K562 (cell line): Measurements from ENCODE around the gene BMP10. TPM values are rescaled to one million over a fixed set of nuclear protein-coding genes. Genes with fewer than 3 reads are reported as not detected.

Experiments used
- ATAC-seq: fragments of 200-7000 bp; cut with Tn5 transposase; 3 replicates; pipeline ENCODE4 v1.9.1; 2020; ENCODE audit warnings: moderate library complexity
- BruUV-seq: library from RNA; stranded (reverse); fragments of 400-500 nt; replicated peaks from 2 replicates; lab custom pipeline; 2021; lab: Mats Ljungman, UMichigan
- CTCF ChIA-PET: fragments of 300-600 bp; formaldehyde crosslinking; extraction: SDS; loops from one replicate; lab custom pipeline; 2021; ENCODE audit warnings: low intra/inter-chr PET ratio; lab: Yijun Ruan, JAX
- POLR2A ChIA-PET: fragments of 300-600, 350-650 bp; sonication (Branson Sonifier 250); formaldehyde crosslinking; extraction: SDS; loops from one replicate; lab custom pipeline; 2021; ENCODE audit warnings: antibody characterized with exemption, inconsistent platforms; lab: Yijun Ruan, JAX
- DNase-seq, 4 experiments: peaks; one replicate each; pipeline versions ENCODE4 v3.0.0 to v3.0.0-alpha.2; 2011 to 2018; ENCODE audit warnings: low spot score in 3 of 4, mixed read lengths in 3 of 4; ENCODE audit errors: extremely low read depth in 1 of 4
- FAIRE-seq: peaks from 2 replicates; lab custom pipeline; 2011; peaks lifted over from hg19 to GRCh38; lab: Jason Lieb, UNC
- H2AFZ ChIP-seq: 2 replicates; pipeline ENCODE4 v1.6.0; 2011; ENCODE audit warnings: low read depth, low read length, control low read depth, inconsistent platforms
- H3K27ac ChIP-seq: fragments of 200-600 bp; 3 replicates; pipeline ENCODE4 v1.8.0; 2011; ENCODE audit warnings: low read depth, mild to moderate bottlenecking, control low read depth, inconsistent platforms, low read length, moderate library complexity, mixed read lengths; ENCODE audit errors: extremely low read depth
- H3K27me3 ChIP-seq, 2 experiments: fragments of 300-600 bp in 1 of 2; 2 replicates in 1 of 2; 3 replicates in 1 of 2; pipeline versions ENCODE4 v1.6.0 to v1.8.0; 2011; ENCODE audit warnings: inconsistent platforms in 2 of 2, low read length in 2 of 2, mild to moderate bottlenecking in 1 of 2, mixed read lengths in 1 of 2, moderate library complexity in 1 of 2; ENCODE audit not compliant: control insufficient read depth in 2 of 2, insufficient read depth in 2 of 2
- H3K36me3 ChIP-seq: fragments of 300-600 bp; 3 replicates; pipeline ENCODE4 v1.8.0; 2011; ENCODE audit warnings: mild to moderate bottlenecking, low read length, inconsistent platforms; ENCODE audit not compliant: control insufficient read depth, insufficient read depth
- H3K4me1 ChIP-seq, 2 experiments: fragments of 200-600 bp in 1 of 2; replicated peaks in 1 of 2; 2 replicates in 1 of 2; 3 replicates in 1 of 2; pipeline versions ENCODE4 v1.5.1 to v1.8.0; 2011; ENCODE audit warnings: inconsistent platforms in 2 of 2, low read length in 2 of 2, mild to moderate bottlenecking in 1 of 2, mixed read lengths in 1 of 2, moderate library complexity in 1 of 2; ENCODE audit not compliant: control insufficient read depth in 2 of 2, insufficient read depth in 2 of 2
- H3K4me2 ChIP-seq: 2 replicates; pipeline ENCODE4 v1.6.1; 2011; ENCODE audit warnings: low read length, control low read depth, inconsistent platforms, mixed read lengths; ENCODE audit not compliant: insufficient read depth
- H3K4me3 ChIP-seq: fragments of 200-600 bp; sonication (generic), shearing (Covaris generic); 2 replicates; pipeline ENCODE4 v1.5.1; 2016; ENCODE audit warnings: control low read depth, inconsistent platforms
- H3K79me2 ChIP-seq: fragments of 200-600 bp; 3 replicates; pipeline ENCODE4 v1.8.0; 2011; ENCODE audit warnings: low read length, inconsistent platforms; ENCODE audit not compliant: control insufficient read depth, insufficient read depth
- H3K9ac ChIP-seq, 2 experiments: 2 replicates each; pipeline versions ENCODE4 v1.6.0 to v1.6.1; 2011; ENCODE audit warnings: low read depth in 2 of 2, low read length in 2 of 2, control low read depth in 1 of 2, inconsistent platforms in 1 of 2, mild to moderate bottlenecking in 1 of 2, mixed read lengths in 1 of 2; ENCODE audit not compliant: insufficient read depth in 1 of 2
- H3K9me1 ChIP-seq: one replicate; pipeline ENCODE4 v1.6.0; 2011; ENCODE audit warnings: inconsistent platforms, mild to moderate bottlenecking, low read length, moderate library complexity; ENCODE audit not compliant: control insufficient read depth, insufficient read depth
- H3K9me3 ChIP-seq: replicated peaks from 2 replicates; pipeline ENCODE4 v1.5.1; 2011; ENCODE audit warnings: low read depth, low read length, inconsistent platforms; ENCODE audit not compliant: control insufficient read depth, insufficient read depth
- H4K20me1 ChIP-seq: replicated peaks from 2 replicates; pipeline ENCODE4 v1.6.1; 2011; ENCODE audit warnings: low read length, inconsistent platforms, mixed read lengths; ENCODE audit not compliant: control insufficient read depth, insufficient read depth
- CBX3 ChIP-seq, 2 experiments: IDR thresholded peaks; 1 replicate in 1 of 2; 2 replicates in 1 of 2; pipeline ENCODE4 v1.6.1; 2012; ENCODE audit warnings: inconsistent platforms in 2 of 2, low read length in 2 of 2, borderline replicate concordance in 1 of 2, control low read depth in 1 of 2
- CBX5 ChIP-seq: IDR thresholded peaks from 2 replicates; pipeline ENCODE4 v1.6.1; 2014; ENCODE audit warnings: low read depth, borderline replicate concordance
- EHMT2 ChIP-seq: fragments of 450-650 bp; IDR thresholded peaks from 2 replicates; pipeline ENCODE4 v1.6.1; 2018; ENCODE audit warnings: antibody characterized with exemption
- GATAD2A ChIP-seq: fragments of 450-650 bp; IDR thresholded peaks from 2 replicates; pipeline ENCODE4 v1.6.1; 2017
- JUN ChIP-seq, 2 experiments: sonication (generic) in 1 of 2; formaldehyde crosslinking in 1 of 2; IDR thresholded peaks; 2 replicates each; pipeline versions ENCODE4 v1.6.1 to v1.8.0; 2012 to 2022; ENCODE audit warnings: borderline replicate concordance in 2 of 2, mild to moderate bottlenecking in 2 of 2, improper control_type of control experiment in 1 of 2, low read depth in 1 of 2, low read length in 1 of 2, missing genetic modification reagents in 1 of 2
- MYC ChIP-seq, 2 experiments: fragments of 250-450 bp in 1 of 2; sonication (Bioruptor Pico) in 1 of 2; IDR thresholded peaks; 2 replicates each; pipeline versions ENCODE4 v1.5.1 to v1.6.1; 2012 to 2021; ENCODE audit warnings: low read depth in 2 of 2, borderline replicate concordance in 1 of 2, improper control_type of control experiment in 1 of 2, low read length in 1 of 2, mild to moderate bottlenecking in 1 of 2, moderate library complexity in 1 of 2
- NR1H2 ChIP-seq: sonication (generic); formaldehyde crosslinking; IDR thresholded peaks from 2 replicates; pipeline ENCODE4 v1.4.0; 2020; ENCODE audit warnings: mild to moderate bottlenecking, missing genetic modification reagents
- RBM22 ChIP-seq: fragments of 200-400 bp; formaldehyde crosslinking; IDR thresholded peaks from 2 replicates; pipeline ENCODE4 v1.6.1; 2018; ENCODE audit warnings: low read length, low read depth; ENCODE audit not compliant: poor library complexity, severe bottlenecking
- U2AF2 ChIP-seq: fragments of 200-400 bp; formaldehyde crosslinking; optimal IDR thresholded peaks from 2 replicates; pipeline ENCODE3; 2017; ENCODE audit warnings: low read depth, mild to moderate bottlenecking, low read length
- ZNF253 ChIP-seq: fragments of 250-450 bp; sonication (Bioruptor Pico); conservative IDR thresholded peaks from 2 replicates; pipeline ENCODE4 v1.6.1; 2021; ENCODE audit warnings: mild to moderate bottlenecking
- ZNF316 ChIP-seq: fragments of 450-650 bp; IDR thresholded peaks from 2 replicates; pipeline ENCODE4 v1.6.1; 2016
- ZNF507 ChIP-seq: conservative IDR thresholded peaks from 2 replicates; pipeline ENCODE4 v1.6.1; 2017; ENCODE audit warnings: missing genetic modification characterization, missing compliant biosample characterization
- WGBS: fragments of 100-300 bp; shearing (Covaris generic); methylation state at CpG from one replicate; pipeline ENCODE4 v1.1.6; 2016; ENCODE audit warnings: low coverage, mixed read lengths; ENCODE audit not compliant: insufficient coverage; ENCODE audit errors: missing lambda C conversion rate; 5-methylcytosine and 5-hydroxymethylcytosine counted together
- in situ Hi-C: fragments of 300-500 bp; cut with MboI; formaldehyde crosslinking; loops from 4 replicates; pipeline ENCODE4 v1.15.0; 2018; ENCODE audit warnings: inconsistent platforms, mixed read lengths
- intact Hi-C: fragments of 100-400 bp; cut with micrococcal nuclease; formaldehyde crosslinking; loops from 2 replicates; pipeline ENCODE4 v1.14.2; 2022
- polyA plus RNA-seq, 8 experiments: library from polyadenylated mRNA; depleted of rRNA in 4 of 8; stranded (reverse) in 5 of 8; unstranded in 3 of 8; fragments of >200 nt; fragmentation: Nextera tagmentation in 2 of 8; fragmentation: Illumina TruSeq in 1 of 8; extraction: Ambion mirVana in 2 of 8; extraction: Trizol in 1 of 8; gene quantifications; 2 replicates each; pipeline versions ENCODE4 v1.2.1 to v1.2.3, GENCODE V29; 2011 to 2014; ENCODE audit warnings: inconsistent platforms in 1 of 8, missing spikeins in 1 of 8
- total RNA-seq, 7 experiments: library from RNA; depleted of rRNA in 6 of 7; stranded (reverse); fragments of >200 nt in 6 of 7; fragmentation: Illumina TruSeq in 2 of 7; extraction: Trizol in 2 of 7; gene quantifications; 2 replicates each; pipeline versions ENCODE4 v1.2.1 to v1.2.3, GENCODE V29; 2011 to 2021; ENCODE audit warnings: low replicate concordance in 1 of 7
- TF ChIP-seq, protein P1 (sequence below): fragments of 450-650 bp; IDR thresholded peaks from 2 replicates; pipeline ENCODE4 v1.6.1; 2016; ENCODE audit warnings: borderline replicate concordance

Gene BMP10
- total and polyA plus RNA-seq, 9 of the 15 experiments (the other 6 are each of a cell fraction or from before 2014, with no cell fraction given): 0.11 to 0.91 (median 0.43) TPM

DNA sequence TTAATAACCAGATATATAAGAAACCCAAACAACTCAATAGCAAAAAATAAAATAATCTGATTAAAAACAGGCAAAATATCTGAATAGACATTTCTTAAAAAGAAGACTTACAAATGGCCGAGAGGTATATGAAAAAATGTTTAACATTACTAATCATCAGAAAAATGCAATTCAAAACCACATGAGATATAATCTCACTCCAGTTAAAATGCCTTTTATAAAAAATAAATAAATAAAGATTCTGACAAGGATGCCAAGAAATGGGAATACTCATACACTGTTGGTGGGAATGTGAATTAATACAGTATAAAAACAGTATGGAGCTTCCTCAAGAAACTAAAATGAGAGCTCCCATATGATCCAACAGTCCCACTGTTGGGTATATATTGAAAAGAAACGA is 33.9 kb upstream of the BMP10 start:
- no peaks in the 10 kb centered on the region for H3K36me3 ChIP-seq
- no peaks in the 10 kb centered on the region for H3K9me1 ChIP-seq
- peaks cover 9 to 22% of the 10 kb centered on the region in 2 experiments for H3K4me1 ChIP-seq
- H3K27ac ChIP-seq: no peak overlapping the region
- H3K79me2 ChIP-seq: no peaks in the 10 kb centered on the region
- no peaks in the 10 kb centered on the region for H3K27me3 ChIP-seq
- no peak overlapping the region for H2AFZ ChIP-seq
- intact Hi-C loops (no loop called here), in situ Hi-C loops (no loop called here)
- H3K9ac ChIP-seq: no peak overlapping the region
- DNase-seq (no peak), FAIRE-seq (no peak), ATAC-seq (no peak)
- ChIA-PET POLR2A (no interaction called here), CTCF (no interaction called here)
- TF ChIP-seq GATAD2A (no peak), ZNF316 (peak; percentile 23)
- WGBS: 32% methylated on average over 2 of the region's 2 CpGs
- H4K20me1 ChIP-seq: no peaks in the 10 kb centered on the region
- peaks cover 6% of the 10 kb centered on the region for H3K9me3 ChIP-seq
- BruUV-seq: no TSS peak
- H3K4me3 ChIP-seq: no peak overlapping the region
- H3K4me2 ChIP-seq: no peak overlapping the region

- FAIRE-seq (no peak), ATAC-seq (no peak), DNase-seq (no peak)
- no peak overlapping the region for H3K9ac ChIP-seq
- H3K79me2 ChIP-seq: no peaks in the 10 kb centered on the region
- no peak overlapping the region for H3K4me3 ChIP-seq
- 50% methylated on average over 1 of the region's 1 CpG for WGBS
- 0 out of 5 replicates have a peak, but pooled peaks cover 0 to under 1% of the 10 kb centered on the region in 2 experiments for H3K27me3 ChIP-seq
- H3K36me3 ChIP-seq: no peaks in the 10 kb centered on the region
- in situ Hi-C loops: loop anchor here (5.0 kb wide), 1 partner anchor 54 kb away; no protein-coding TSS in a partner anchor
- H3K4me1 ChIP-seq: no peaks in the 10 kb centered on the region; a peak in 1 of 5 replicates
- ChIA-PET POLR2A (no interaction called here), CTCF (interaction anchor here (0.8 kb wide), 1 partner anchor 148 kb away, joined by 3 read pairs; no protein-coding TSS in a partner anchor)
- no TSS peak for BruUV-seq
- intact Hi-C loops: no loop called here
- no peak overlapping the region for H3K27ac ChIP-seq
- peaks cover 6% of the 10 kb centered on the region for H3K9me3 ChIP-seq
- no peak overlapping the region for H3K4me2 ChIP-seq
- no peaks in the 10 kb centered on the region for H4K20me1 ChIP-seq
- H2AFZ ChIP-seq: no peak overlapping the region
- H3K9me1 ChIP-seq: no peaks in the 10 kb centered on the region
- TF ChIP-seq ZNF253 (CRISPR knock-in tag): no peak
- TF ChIP-seq CBX3 (IDR thresholded peaks at IDR 0.05; ENCODE audit: borderline replicate concordance in 1 of 2, low read length in 2 of 2): peak in 1 of 2 experiments; percentile 94; a peak in 2 of 3 replicates
- TF ChIP-seq EHMT2: no peak
- TF ChIP-seq, protein P1, sequence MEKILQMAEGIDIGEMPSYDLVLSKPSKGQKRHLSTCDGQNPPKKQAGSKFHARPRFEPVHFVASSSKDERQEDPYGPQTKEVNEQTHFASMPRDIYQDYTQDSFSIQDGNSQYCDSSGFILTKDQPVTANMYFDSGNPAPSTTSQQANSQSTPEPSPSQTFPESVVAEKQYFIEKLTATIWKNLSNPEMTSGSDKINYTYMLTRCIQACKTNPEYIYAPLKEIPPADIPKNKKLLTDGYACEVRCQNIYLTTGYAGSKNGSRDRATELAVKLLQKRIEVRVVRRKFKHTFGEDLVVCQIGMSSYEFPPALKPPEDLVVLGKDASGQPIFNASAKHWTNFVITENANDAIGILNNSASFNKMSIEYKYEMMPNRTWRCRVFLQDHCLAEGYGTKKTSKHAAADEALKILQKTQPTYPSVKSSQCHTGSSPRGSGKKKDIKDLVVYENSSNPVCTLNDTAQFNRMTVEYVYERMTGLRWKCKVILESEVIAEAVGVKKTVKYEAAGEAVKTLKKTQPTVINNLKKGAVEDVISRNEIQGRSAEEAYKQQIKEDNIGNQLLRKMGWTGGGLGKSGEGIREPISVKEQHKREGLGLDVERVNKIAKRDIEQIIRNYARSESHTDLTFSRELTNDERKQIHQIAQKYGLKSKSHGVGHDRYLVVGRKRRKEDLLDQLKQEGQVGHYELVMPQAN: no peak
- TF ChIP-seq JUN (IDR thresholded peaks at IDR 0.05; ENCODE audit: borderline replicate concordance, low read depth, low read length): peak; percentile 15; the same call in 1 of the 2 replicates
- TF ChIP-seq JUN (CRISPR knock-in tag; IDR thresholded peaks at IDR 0.05; ENCODE audit: borderline replicate concordance): no peak
- TF ChIP-seq ZNF507: no peak
- TF ChIP-seq U2AF2: no peak
- TF ChIP-seq NR1H2: no peak
- peak; percentile 95; the same call in 1 of the 2 replicates for TF ChIP-seq CBX5
- no peak for TF ChIP-seq RBM22
- no peak for TF ChIP-seq MYC (IDR thresholded peaks at IDR 0.05; ENCODE audit: low read depth, low read length)
- TF ChIP-seq MYC (CRISPR knock-in tag; IDR thresholded peaks at IDR 0.05; ENCODE audit: borderline replicate concordance, low read depth): no peak
Observed at GRCh38 chr2:68901561-68901960, 30.4 kb upstream of the BMP10 start.
